Erythroblast (primary cell): ENCODE results near the gene ARPC5L.

Experiments used
- GATA1 ChIP-seq: IDR thresholded peaks from 2 replicates; pipeline ENCODE4 v1.6.1; 2011; ENCODE audit warnings: low read depth, mild to moderate bottlenecking, control low read depth, low read length, moderate library complexity
- POLR2A ChIP-seq: IDR thresholded peaks from 2 replicates; pipeline ENCODE4 v1.6.1; 2011; ENCODE audit warnings: mild to moderate bottlenecking, low read length

- TF ChIP-seq POLR2A = no peak
- no peak for TF ChIP-seq GATA1
Measured at GRCh38 chr9:124844291-124844690, 17.6 kb upstream of the ARPC5L start.
